Measurements from ENCODE around the gene ABHD12.
"Not testable (repeated sequence)": the region's sequence is repeated elsewhere in the genome, so short reads cannot be mapped to it uniquely, and the experiment has no call there.

The ABHD12 gene

DNA sequence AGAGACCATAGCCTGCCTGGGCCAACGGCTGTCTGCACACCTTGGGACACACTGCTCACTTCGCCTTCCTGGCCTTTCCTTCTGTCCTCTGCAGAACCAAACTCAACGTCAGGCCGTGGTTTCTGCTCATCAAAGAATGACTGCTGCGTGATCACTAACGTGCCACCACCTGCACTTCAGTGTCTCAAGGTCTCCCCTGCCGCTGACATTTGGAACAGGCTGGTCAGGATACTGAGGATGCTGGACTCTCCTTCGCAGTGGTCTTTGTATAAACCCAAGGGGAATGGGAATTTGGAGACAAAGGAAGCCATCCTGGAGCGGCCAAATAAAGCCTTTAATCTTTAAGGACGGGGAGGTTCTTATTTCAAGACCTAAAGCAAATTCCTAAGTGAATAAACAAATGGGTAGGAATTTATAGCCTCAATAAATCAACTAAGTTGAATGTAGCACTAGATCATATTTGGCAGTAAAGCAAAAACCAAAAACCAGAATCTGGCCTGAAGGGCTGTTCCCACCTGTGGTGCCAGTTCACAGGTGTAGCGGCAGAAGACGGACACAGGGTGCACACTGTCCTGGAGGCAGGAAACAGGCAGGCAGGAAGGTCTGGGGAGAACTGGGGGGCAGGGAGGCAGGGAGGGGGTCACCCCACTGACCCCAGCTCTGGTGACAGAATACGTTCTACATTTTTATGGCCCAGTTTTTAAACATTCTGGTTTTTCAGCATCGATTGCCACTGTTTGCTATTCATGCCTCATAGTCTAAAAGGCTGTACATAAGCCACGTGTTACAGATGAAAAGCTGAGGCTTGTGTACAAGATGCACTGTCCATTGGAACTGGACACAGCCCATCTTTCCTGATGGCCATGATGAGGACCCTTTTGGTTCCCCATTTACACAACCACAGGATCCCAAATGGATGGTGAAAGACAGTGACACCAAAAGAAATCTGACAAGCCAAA lies 36.6 kb downstream of the ABHD12 start:
- no peak for DNase-seq (ENCODE audit: low read depth, low spot score)

DNA sequence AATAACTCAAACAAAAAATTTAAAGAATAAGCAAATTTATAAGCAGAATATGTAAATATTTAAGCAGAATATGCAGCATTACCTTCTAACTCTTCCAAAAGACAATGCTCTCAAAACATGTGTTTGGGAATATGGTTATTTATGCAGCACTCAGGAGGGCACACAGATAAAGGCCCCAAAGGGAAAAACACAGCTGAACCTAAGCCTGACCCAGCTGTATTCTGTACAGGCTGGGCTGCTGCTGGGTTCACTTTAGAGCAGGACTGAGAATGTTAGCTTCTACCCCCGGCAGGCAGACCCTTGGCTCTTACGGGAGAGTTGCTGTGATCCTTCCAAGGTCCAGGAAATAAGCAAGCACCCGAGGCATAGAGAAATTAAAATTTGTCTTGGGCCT lies 37.3 kb downstream of the ABHD12 start:
- DNase-seq (ENCODE audit: low read depth, low spot score), result no peak

DNA sequence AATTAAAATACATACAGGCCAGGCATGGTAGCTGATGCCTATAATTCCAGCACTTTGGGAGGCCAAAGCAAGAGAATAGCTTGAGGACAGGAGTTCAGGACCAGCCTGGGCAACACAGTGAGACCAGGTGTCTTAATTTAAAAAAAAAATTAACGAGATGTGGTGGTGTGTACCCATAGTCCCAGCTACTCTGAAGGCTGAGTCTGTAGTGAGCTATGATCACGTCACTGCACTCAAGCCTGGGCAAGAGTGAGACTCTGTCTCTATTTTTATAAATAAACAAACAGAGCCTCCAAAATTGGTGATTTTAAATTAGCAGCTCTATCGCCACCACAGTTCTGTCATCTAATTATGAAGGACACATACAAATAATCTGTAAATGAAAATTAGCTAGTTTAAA lies 37.9 kb downstream of the ABHD12 start:
- no peak for DNase-seq (ENCODE audit: low read depth, low spot score)

DNA sequence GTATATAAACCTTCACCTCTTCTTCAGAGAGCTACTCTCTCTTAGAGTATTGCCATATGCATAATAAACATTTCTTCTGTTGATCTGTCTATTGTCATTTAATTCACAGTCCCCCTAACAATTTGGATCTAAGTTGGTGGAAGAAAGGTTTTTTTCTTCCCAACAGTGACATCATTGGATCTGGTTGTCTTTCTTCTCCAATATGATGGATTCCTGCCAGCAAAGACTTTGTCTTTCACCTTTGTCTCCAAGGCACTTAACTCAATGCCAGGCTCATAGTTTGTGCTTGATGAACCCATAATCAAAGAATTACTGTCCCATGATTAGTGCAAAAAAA lies 39.6 kb downstream of the ABHD12 start:
- DNase-seq (ENCODE audit: low read depth, low spot score), result no peak

GRCh38 chr20:25346349-25346748 lies 44.3 kb downstream of the ABHD12 start:
- DNase-seq (ENCODE audit: low read depth, low spot score), result no peak

GRCh38 chr20:25345721-25346120 lies 44.9 kb downstream of the ABHD12 start:
- DNase-seq (ENCODE audit: low read depth, low spot score), result no peak

DNA sequence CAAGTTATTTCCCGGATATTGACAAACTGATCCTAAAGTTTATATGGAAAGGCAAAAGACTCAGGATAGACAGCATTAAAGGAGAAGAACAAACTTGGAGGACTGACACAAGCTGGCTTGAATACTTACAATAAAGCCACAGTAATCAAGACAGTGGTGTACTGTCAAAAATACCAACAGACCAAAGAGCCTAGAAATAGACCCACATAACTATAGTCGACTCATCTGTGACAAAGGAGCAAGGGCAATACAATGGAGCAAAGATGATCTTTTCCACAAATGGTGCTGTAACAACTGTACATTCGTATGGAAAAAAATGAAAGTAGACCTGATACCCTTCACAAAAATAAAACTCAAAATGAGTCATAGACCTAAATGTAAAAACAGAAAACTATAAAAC lies 46.0 kb downstream of the ABHD12 start:
- DNase-seq (ENCODE audit: low read depth, low spot score), result no peak

- DNase-seq (ENCODE audit: low read depth, low spot score), result no peak
Observed at GRCh38 chr20:25341716-25342680, 48.6 kb downstream of the ABHD12 start.

GRCh38 chr20:25340380-25340779 lies 50.3 kb downstream of the ABHD12 start:
- DNase-seq (ENCODE audit: low read depth, low spot score), result no peak

- no peak for DNase-seq (ENCODE audit: low read depth, low spot score)
Observed at GRCh38 chr20:25339608-25340007, 51.0 kb downstream of the ABHD12 start.

DNA sequence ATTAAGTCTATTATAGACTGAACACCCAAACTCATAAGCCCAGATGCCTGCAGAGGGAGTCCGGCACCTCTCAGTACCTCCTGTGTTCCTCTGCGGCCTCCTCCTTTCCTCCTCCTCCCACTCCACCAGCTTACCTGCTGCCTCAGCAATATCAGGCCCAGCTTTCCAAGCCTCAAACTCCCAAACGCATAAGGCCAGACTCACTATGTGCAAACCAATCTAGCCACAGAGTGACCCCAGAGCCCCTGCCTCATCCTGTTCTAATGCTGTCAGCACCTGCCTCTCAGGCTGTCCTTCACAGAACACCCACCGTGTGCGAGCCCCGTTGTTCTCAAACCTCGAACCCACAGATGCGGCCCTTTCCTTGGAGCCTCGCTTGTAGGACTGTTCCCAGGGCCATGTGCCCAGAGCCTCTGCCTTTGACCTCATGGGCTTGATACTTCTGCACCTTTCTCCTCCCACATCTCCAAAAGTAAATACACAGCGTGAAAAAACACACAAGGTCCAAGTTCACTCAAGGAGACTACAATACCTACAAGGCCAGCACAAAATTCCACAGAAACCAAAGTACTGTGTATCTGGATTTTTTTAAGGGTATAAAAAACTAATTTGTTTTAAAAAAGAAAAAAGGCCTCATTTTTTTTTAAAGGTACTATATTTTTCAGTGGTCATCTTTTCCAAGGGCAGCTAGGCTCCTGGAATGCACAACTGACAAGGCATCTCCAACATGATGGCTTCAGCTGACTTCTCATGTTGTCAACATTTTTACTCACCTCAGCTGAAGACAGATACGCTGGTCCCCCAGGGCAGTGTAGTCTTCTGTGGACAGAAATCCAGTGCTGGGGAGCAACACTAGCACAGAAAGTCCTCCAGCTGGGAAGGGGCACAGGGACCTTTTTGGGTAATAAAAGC lies 52.3 kb downstream of the ABHD12 start:
- no peak for DNase-seq (ENCODE audit: low read depth, low spot score)

- DNase-seq (ENCODE audit: low read depth, low spot score), result no peak
Observed at GRCh38 chr20:25336561-25337422, 53.8 kb downstream of the ABHD12 start.

- not testable (repeated sequence) for DNase-seq (ENCODE audit: low read depth, low spot score)
Observed at GRCh38 chr20:25334972-25335371, 55.7 kb downstream of the ABHD12 start.

GRCh38 chr20:25328954-25329498 lies 61.6 kb downstream of the ABHD12 start:
- no peak for DNase-seq (ENCODE audit: low read depth, low spot score)

GRCh38 chr20:25327521-25328235 lies 63.0 kb downstream of the ABHD12 start:
- no peak for DNase-seq (ENCODE audit: low read depth, low spot score)

- DNase-seq (ENCODE audit: low read depth, low spot score), result no peak
Observed at GRCh38 chr20:25325997-25326396, 64.6 kb downstream of the ABHD12 start.

GRCh38 chr20:25325073-25325472 lies 65.6 kb downstream of the ABHD12 start:
- DNase-seq (ENCODE audit: low read depth, low spot score), result no peak

DNA sequence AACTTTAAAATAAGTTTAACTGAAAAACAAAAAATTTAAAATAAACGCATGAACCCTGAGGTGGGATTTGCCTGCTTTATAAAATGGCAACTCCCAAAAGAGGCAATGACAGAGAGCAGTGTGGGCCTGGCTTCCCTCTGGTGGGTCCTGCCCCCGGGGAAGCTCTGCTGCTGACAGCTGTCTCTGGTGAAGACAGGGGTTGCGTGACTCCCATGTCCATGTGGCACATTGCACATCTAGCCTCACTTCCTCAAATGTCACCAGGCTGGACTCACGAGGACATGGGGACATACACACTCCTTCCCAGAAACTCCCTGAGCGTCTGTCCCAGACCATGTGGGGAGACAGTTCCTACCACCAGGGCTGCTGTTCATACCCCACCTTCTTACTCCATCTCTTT lies 66.2 kb downstream of the ABHD12 start:
- DNase-seq (ENCODE audit: low read depth, low spot score), result no peak

- DNase-seq (ENCODE audit: low read depth, low spot score), result no peak
Observed at GRCh38 chr20:25323496-25324246, 67.0 kb downstream of the ABHD12 start.

All from activated naive CD8-positive, alpha-beta T cell treated with anti-CD3 and anti-CD28 coated beads, Interleukin-2, amount 50 U/mL, for 16 hours (primary cell).